ENCODE data around the gene TICAM2. TPM values are rescaled to one million over a fixed set of nuclear protein-coding genes. Genes with fewer than 3 reads are reported as not detected.

TICAM2 gene
- total and polyA plus RNA-seq, 2 of the 8 experiments (the other 6 are each of a cell fraction or from before 2014, with no cell fraction given), result 0.02 TPM; not detected in 1

GRCh38 chr5:115544043-115544435 lies 58.2 kb downstream of the TICAM2 start (continued):
- TF ChIP-seq CBX5 (IDR thresholded peaks at IDR 0.05; ENCODE audit: low read depth, low read length) (no peak), RXRA (IDR thresholded peaks at IDR 0.05; ENCODE audit: insufficient read depth, low read depth, low read length) (no peak), CREB1 (IDR thresholded peaks at IDR 0.05) (no peak), EGR1 (IDR thresholded peaks at IDR 0.05; ENCODE audit: borderline replicate concordance, low read depth, low read length) (no peak), TCF12 (IDR thresholded peaks at IDR 0.05; ENCODE audit: low read depth, low read length) (no peak), YY1 (IDR thresholded peaks at IDR 0.05; ENCODE audit: low read depth, low read length) (no peak), MAX (IDR thresholded peaks at IDR 0.05) (no peak), POLR2AphosphoS5 (IDR thresholded peaks at IDR 0.05; ENCODE audit: low read depth, low read length) (peak; percentile 36; the same call in 1 of the 2 replicates), ZNF274 (IDR thresholded peaks at IDR 0.05; ENCODE audit: borderline replicate concordance, extremely low read depth, low read length) (no peak)

All from H1 (cell line).